Stimulated activated CD8-positive, alpha-beta memory T cell treated with anti-CD3 and anti-CD28 coated beads, Interleukin-7, amount 100 ng/mL, for 1 hour (primary cell): ENCODE data around the gene TENM4.

Experiments
- DNase-seq, 2 donors: peaks; one replicate each; pipeline ENCODE4 v3.0.0-alpha.2; 2020; ENCODE audit warnings: low read depth in 2 of 2

TENM4 gene

DNA sequence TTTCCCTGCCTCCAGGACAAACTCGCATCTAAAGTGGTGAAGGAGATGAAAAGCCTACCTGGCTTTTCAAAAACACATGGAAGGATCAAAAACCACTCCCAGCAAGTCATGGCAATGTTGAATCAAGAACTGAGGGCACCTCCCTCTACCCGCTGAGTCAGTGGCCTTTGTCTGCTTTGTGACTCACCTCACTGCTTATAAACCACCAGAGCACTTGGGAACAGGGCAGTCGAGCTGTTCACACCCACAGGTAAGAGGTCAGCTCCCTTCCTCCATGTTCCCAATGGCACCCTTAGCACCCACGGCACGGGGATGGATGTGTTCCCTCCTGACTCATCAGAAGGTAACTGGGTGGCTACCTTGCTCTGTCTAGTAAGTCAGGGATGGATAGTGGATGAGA lies 21.7 kb downstream of the TENM4 start:
- no peak for DNase-seq

DNA sequence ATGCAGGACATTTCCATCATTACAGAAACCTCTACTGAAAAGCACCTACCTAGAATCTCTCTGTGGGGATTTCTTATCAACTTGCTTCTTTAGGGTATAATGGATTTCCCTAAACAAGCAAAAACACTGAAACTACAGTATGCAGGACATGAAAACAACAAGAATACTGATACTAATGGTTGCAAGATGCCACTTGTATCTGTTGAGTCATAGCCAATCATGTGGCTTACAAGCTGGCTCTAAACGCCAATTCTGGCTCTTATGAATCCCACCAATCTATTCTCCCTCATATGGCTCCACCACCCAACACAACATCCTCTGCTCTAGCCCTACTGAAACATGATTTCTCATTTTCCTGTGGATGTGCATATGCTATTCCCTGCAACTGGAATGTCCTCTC lies 22.6 kb downstream of the TENM4 start:
- no peak for DNase-seq

DNA sequence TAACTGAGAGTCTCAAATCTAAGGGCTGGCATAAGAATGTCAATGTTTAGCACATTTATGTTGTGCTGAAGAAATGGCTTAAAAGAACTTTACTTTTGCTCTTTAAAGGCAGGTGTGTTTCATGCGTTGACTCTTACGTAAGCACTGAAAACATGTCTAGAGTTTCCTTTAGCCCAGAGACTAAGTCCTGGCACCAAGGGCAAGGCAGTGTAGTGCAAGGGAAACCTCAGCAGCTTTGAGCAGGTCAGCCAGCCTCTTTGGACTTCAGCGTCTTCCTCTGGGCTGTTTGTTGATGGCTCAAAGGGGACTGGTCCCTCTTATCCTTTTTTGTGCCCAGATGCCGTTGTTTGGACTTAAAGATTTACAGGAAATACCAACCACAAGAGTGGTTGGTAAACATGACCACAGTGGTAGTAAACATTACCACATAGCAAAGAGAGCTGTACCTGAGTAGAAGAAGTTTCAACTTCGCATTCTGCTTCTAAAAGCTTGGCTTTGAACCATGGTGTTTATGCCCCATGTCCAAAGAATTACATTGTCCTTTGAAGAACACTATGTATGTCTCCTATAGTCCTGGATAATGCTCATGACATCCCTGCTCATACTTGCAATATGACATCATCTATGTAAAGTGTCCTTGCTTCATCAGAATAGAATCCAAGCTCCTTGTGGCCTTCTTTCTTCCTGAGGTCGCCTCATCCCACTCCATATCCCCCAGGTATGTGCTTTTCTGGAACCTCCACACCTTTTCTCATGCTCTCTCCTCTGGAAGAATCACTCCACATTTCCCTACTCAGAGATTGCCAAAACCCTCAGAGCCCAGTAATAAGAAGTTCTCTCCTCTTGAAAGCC lies 23.5 kb downstream of the TENM4 start:
- DNase-seq, result no peak

DNA sequence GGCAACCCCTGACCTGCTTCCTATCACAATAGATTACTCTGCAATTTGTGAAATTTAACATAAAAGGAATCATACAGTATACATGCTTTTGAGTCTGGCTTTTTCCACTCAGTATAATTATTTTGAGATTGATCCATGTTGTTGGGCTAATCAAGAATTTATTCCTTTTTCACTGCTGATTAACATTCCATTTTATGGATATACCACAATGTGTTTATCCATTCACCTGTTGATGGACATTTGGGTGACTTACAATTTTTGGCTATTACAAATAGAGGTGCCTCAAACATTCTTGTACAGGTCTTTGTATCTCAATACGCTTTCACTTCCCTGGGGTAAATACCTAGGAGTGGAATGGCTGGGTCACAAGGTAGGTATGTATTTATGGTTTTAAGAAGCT lies 24.9 kb downstream of the TENM4 start:
- no peak for DNase-seq

DNA sequence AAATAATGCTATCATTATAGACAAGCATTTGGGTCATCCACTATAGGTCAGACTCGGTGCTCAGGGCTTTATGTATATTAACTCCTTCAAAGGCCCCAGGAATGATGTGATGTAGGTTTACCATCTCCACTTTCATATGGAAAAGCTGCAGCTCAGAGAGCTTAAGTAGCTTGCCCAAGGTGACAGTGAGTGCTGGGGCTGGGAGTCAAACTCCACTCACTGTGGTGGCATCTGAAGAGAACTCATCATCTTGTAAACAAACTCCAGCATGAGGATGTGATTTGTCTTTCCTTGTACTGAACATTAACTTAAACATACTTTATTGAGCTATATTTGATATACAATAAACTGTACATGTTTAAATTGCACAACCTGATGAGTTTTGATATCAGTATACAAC lies 25.4 kb downstream of the TENM4 start:
- DNase-seq, result no peak

DNA sequence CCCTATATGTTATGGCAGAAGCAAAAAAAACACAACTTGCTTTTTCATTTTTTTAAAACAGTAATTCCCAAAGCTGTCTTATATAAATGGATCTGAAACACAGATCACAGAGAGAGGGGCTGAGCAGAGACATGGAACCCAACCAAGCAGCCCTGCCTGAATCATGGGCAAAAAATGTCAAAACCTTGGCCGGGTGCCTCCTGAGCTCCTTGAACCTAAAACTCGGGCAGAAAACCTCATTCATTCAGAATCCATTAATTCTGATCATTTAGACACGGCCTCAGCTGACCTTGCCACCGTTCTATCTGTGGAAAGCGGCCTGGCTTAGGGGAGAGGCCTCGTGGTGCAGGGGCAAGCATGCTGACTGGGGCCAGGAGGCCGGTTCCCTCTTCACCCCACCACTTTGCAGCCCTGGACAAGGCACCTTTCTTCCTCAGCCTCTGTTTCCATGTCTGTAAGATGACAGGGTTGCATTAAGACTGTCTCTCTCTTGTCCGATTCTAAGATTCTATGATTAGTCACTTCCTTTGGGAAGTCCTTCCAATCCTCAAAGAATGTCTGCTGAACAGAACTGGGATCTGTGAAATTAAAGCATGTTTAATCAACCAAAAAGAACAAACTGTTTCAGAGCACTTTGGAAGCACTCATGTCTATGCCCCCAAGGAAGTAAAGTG lies 26.0 kb downstream of the TENM4 start:
- no peak for DNase-seq

DNA sequence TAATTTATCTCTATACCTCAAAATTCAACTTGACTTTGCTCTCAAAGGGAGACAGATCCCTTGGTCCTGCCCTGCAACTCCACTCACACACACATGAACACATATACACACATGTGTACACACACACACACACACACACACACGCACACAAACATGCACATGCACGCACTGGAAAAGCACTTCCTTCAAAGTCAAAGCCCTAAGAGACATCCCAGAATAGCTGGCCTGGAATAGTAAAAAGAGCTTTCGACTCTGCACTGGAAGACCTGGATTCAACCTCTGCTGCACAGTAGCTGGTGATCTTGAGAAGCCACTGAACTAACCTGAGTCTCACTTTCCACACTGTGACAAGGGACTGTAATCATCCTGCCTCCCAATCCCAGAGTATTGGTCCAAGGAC lies 26.8 kb downstream of the TENM4 start:
- no peak for DNase-seq

DNA sequence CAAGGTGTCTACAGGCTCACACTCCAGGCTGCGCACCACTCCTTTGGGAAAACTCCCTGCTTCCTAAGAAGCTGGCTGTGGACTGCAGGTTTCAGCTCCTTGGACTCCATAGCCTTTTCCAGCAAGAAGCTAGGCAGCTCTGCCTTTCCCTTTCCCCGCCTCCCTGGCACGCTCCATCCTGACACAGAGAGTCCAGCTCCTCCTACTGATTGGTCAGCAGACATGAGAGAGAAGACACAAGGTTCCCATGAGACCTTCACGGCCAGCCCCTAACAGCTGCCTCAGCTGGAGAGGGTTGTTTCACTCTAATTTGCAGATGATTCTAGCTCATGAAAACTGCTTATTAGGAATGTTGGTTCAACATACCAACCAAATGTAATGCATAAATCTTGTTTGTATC lies 27.6 kb downstream of the TENM4 start:
- DNase-seq, result no peak

DNA sequence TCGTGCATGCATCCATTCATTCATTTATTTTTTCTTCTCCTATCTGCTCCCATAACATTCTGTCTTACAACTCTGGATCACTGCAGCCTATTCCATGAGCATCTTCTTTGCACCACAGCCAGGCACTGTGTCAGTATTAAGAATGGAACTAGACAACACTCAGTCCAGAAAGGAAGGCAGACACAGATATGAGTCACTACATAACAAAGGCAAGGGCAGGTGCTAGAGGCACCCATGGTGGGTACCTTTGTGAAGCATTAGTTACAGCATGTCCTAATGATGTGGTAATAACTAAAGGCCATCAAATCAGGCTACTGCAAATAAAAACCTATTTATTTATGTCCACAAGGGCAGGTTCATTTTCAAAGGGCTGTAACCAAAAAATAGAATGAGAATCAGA lies 28.1 kb downstream of the TENM4 start:
- no peak for DNase-seq

DNA sequence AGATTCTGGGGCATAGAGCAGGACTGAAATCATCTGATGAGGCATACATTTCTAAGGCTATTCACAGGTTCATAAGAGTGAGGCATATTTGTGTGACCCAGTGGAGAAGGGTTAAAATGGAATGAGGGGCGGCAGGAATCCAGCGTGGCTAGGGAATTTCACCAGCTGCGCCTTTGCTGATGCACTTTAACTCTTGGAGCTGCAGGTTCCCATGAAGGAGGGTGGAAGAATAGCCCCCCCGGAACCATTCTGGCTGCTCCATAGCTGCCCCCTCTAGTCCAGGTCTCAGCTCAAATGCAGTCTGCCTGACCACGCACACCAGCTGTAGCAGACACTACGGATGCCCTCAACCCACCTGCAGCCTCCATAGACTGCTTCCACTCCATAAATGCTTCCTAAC lies 31.5 kb downstream of the TENM4 start:
- no peak for DNase-seq

DNA sequence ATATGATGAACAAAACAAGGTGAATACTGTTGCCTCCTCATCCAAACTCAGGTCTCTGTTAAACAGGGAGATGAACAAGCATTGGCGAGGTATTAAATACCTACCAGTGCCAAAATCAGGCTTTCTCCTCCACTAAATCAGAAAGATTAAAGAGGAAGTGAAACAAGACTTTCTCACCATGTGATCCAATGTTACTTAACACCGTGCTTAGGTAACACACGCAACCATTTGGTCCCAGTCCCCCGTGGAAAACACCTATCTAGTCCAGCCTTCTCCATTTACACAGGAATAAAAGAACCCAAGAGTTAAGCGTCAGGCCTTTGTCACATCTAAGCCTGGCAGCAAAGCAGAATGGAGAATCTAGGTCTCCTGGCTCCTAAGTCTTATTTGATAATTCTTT lies 34.5 kb downstream of the TENM4 start:
- no peak for DNase-seq

DNA sequence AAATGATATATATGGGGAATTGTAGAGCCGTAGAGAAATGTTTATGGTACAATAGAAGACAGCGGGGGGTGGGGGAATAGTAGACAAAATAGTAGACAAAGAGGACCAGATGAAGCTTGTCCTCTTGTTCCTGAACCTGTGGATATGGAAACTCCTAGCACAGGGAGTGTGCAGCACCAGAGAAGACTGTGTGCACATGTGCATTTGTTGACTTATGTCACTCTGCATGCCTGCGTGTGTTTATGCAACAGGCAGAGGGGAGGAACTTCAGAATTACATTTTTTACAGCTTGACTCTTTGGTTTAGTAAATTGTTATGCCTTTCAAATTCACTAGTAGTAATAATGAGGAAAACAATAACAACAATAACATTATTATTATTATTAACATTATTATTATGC lies 36.0 kb downstream of the TENM4 start:
- DNase-seq, result no peak

DNA sequence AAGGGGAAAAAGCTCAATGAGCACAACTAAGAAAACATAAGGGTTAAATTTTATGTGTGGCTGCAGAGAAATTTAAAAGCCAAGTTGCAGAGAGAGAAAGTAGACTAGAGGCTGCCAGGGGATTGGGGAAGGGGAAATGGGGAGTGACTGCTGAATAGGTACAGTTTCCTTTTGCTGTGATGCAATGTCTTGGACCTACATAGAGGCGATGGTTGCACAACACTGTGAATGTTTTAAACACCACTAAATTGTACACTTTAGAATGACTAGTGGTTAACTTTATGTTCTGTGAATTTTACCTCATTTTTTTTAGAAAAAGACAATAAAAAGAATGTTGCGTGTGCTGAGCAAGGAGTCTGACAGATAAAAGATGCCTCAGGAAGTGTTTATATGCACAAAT lies 36.5 kb downstream of the TENM4 start:
- DNase-seq, result no peak

DNA sequence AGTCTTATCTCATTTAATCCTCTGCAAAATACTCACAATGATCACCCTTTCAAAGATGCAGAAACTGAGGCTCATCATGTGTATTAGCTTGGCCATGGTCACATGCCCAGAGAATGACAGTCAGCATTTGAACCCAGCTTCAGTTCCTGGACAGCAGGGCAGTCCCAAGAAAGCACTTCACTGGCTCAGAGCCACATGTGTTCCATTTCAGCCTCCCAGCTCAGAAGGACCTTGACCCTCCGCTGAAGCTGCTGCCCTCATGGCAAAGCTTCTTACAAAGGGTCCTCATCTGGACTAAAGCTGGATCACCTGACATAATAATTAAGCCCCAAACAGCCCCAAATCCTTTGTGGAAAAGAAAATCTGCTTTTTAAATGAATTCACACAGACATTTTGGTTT lies 37.0 kb downstream of the TENM4 start:
- no peak for DNase-seq

DNA sequence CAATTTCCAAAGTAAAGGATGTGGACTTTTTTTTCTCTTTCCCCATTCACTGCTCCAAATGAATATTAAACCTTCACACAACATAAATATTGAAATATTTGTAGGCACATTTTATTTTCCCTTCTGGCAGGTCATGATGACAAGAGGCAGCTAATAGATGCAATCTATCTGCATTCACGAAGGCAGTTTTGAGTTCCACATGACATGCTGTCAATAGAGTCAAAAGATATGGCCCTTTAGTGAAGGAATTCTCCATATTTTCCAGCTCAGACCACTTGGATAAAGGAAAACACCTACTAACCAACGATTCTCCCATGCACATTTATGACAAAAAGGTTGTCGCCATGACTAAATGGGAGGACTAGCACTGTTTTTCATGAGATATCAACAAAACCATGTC lies 37.9 kb downstream of the TENM4 start:
- DNase-seq, result no peak

DNA sequence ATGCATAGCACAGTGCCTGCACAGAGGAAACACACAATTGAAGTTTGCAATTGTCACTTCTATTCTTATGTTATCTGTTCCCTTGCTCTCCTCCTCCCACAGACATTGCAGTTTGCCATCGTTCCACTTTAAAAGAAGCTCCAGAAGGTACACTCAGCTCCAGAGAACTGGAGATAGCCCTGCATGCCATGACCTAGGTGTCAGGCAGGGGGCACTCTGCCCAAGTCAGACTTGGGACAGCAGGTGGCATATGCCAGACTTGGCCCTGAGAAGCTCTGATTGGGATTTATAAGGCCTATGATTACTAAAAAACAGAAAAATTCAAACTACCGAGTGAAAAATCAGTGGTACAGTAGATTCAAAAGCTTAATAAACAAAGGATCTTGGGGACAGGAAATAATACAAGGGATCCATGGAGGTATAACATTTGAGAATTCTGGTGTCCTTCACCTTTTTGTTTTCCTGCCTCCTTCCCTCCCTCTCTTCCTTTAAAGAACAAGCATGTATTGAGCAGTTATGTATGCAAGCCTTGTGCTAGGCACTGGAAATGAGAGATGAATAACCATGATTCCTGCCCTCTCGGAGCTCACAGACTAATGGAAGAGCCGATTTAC lies 40.0 kb downstream of the TENM4 start:
- no peak for DNase-seq

DNA sequence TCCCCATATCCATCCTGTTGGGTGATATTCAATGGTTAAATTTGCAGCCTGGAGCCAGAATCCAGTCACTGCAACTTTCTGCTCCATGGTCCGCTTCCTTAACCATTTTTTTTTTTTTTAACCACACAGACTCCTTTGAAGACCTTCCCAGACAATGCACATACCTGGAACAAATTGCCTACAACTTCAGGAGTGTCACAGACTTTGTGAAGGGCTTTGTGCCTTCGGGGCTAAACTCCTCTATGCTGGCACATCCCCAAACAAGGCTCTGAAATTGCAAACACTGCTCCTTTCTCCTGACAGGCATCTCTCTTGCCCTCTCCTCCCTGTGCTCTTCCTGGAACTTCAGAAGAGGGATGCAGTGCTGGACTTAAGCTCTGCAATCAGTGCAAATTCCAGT lies 40.6 kb downstream of the TENM4 start:
- DNase-seq, result no peak

DNA sequence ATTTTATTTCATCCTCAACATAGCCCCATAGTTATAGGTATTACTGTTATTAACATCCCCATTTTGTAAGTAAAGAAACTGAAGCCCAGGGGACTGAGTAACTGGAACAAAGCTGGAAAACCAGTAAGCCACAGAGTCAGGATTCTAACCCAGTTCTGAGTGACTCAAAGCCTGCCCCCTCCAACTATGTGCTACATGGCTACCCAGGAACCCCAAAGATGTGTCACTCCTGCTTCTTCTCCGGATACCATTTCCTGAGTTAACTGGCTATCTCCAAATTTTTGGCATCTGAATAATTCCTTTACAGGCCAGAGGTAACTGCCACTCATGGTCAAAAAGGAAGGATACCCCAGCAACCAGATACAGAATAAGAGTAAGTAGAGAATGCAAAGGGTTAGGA lies 43.6 kb downstream of the TENM4 start:
- no peak for DNase-seq

DNA sequence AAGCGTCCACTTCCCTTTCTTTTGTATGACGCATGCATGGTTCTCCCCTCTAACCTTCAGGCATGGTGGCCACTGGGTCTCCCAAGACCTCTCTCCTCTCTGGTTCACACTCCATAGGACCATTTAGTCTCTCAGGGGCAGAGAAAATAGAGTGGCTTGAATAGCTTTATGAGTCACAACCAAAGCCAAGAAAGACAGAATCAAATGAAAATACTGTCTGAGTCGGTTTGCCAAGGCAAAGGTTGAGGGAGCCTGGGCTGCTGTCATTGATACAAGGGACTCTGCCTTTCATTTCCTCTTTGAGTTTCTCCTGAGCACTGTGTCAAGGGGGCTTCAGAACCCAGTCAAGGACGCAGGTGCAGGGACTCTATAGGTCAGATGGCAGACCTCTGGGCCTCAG lies 44.2 kb downstream of the TENM4 start:
- no peak for DNase-seq

DNA sequence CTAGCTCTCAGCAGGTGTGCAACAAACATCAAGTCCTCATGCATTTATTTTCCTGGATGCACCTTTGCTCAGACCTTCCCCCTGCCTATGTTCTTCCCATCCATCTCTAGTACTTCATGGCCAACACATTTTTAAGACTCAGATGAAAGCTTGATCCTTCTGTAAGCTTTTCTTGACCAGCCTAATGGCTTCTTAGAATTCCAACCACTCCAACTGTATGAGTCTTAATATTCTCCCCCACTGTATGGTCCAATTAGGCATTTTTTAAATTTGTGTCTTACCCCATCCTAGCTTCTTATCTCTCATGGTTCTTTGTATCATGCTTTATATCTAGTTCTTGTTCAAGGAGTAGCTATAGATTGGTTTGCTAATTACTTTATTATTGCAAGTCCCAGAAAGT lies 44.8 kb downstream of the TENM4 start:
- DNase-seq, result no peak

DNA sequence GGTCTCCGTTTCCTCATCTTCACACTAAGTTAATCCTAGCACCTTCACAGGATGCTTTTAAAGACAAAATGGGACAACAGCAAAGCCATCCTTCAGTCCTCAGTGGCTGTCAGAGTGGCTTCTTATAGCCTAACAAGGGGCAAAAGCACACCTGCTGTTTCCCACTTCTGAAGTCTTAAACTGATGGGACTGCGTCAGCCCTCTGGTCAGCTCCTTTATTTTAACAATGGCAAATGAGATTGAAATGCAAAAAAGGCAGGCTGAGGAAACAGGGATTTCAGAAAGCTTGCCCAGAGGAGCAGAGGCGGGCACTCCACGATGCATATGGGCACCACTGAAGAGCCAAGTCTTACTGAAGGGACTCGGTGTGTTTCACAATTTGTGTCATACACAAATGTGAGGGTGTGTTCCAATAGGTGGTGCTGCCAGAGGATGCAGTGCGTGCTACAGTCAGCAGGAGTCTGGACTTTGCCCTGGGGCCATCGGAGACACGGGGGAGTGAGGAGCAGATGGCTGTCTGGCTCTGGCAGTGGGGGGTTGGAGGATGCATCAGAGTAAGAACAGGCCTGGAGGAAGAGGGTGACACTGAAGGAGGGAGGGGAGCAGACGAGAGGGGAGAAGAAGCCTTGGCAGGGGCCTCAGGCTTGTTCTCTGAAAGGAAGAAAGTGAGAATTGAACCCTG lies 47.3 kb downstream of the TENM4 start:
- no peak for DNase-seq

DNA sequence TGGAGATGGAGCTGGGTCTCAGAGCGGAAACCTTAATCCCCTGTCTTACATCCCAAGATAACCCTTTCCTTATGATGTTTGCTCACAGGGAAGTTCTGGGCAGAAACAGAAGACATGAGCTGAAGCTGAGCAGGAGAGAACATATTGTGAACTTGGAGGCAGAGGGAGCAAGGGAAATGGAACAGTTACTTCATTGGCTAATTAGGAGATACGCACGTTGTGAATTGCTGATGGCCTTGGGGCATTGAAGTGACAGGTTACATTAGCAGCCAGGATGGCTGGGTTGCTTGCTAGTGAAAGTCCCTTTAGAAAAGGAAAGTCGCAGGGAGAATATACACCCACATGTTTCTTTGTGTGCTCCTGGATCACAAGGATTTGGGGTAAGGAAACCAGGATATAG lies 48.7 kb downstream of the TENM4 start:
- DNase-seq, result no peak

DNA sequence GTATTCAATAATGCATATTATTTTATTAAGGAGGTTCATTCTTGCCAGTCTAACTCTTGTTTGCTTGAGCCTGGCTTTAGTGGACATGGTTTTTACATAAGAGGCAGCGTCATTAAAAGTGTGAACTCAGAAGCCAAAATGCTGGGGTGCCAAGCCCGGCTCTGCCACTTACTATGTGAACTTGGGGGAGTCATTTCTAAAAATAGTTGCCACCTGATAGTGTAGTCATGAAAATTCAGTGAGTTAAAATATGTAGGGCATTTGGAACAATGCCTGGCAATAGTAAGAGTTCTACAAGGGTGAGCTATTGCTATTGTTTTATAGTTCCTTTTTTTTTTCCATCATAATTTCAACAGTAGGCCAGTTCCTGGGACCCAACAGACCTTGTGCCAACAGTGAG lies 49.9 kb downstream of the TENM4 start:
- DNase-seq, result no peak
